ENCODE data around the gene GPR68.
"Not testable (repeated sequence)": the region's sequence is repeated elsewhere in the genome, so short reads cannot be mapped to it uniquely, and the experiment has no call there.

The GPR68 gene

DNA sequence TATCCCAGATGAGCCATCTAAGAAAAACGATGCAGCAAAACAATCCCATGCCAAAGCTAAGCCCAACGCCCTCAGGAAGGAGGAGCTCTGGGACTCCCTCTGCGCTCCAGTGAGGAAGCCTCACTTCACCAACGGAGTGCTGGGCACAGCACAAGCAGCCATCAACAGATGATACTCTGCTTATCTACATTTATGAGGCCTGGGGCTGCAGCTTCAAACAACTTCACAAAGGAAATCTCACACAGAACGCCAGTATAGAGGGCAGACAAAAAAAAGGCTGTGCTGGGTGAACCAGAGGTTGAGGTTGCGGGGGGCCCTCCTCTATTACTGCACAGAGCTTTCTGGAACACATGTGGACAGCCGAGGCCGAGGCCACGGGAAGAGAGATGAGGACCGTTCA is 34.9 kb upstream of the GPR68 start:
- Mint-ChIP-seq H3K27ac (peak overlapping the region in 1 of 2 donors; percentile 78), H3K4me1 (peaks cover 7% of the 10 kb centered on the region), H3K27me3 (no peaks in the 10 kb centered on the region), H3K4me3 (no peak overlapping the region), H3K9me3 (no peaks in the 10 kb centered on the region)
- no peak for DNase-seq
- ATAC-seq: no peak

DNA sequence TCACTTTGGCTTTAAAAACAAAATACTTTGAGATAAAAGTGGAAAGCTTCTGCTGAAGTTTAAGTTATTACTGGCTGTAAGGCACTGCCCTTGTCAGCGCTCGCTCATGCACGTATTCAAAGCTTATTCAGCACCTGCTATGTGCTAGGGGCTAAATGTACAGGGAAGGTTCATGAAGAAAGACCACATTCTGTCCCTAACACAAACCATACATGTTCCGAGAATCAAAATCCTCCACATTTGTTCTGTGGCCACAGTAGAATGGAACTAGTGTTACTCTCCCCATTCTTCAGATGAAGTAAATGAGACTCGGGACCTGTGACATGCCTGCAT is 33.8 kb upstream of the GPR68 start:
- H3K9me3 Mint-ChIP-seq: no peaks in the 10 kb centered on the region
- no peak overlapping the region for H3K27ac Mint-ChIP-seq

DNA sequence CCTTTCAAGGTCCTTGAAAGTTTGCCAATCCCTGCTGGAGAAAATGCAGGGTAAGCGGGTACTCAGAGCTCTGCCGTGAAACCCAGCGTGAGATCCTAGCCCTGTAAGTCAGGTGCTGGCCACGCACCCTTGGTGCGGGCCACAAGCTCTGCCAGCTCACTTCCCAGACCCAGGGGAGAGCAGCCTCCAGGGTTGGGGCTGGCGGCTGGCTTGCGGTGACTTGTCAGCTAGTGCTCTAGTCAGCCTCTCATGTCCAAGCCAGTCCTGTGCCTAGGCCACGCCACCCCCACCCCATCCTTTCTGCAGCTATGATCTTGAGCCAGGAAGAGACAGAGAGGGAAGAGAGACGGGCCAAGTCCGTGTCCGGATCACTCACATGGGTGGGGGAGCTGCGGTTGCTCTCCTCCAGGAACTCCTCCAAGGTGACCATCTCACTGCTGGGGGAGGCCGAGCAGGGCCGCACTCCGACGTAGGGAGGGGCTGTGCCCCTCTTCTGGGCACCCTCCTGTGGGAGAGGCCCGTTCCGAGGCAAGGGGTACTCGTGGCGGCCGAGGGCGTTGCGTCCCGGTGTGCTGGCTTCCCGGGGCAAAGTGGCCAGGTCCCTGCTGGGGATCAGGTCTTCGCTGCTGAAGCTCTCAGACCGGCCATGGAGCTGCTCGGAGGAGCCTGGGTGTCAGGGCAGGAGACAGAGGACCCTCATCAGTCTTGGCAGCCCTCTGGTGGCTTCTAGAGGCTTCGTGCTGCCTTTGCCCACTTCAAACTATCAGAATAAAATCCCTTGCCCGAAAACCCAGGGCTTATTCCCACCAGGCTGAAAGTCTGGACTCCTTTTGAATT is 33.3 kb upstream of the GPR68 start:
- no peak for DNase-seq
- no peaks in the 10 kb centered on the region for H3K9me3 Mint-ChIP-seq
- H3K27ac Mint-ChIP-seq: peak overlapping the region in 1 of 2 donors; percentile 6
- H3K4me1 Mint-ChIP-seq: peaks cover 2% of the 10 kb centered on the region
- no peaks in the 10 kb centered on the region for H3K27me3 Mint-ChIP-seq
- ATAC-seq: no peak
- no peak overlapping the region for H3K4me3 Mint-ChIP-seq

More for the DNA sequence above, 33.8 kb upstream of the GPR68 start:
- H3K4me3 Mint-ChIP-seq: no peak overlapping the region
- ATAC-seq (no peak), DNase-seq (no peak)
- no peaks in the 10 kb centered on the region for H3K27me3 Mint-ChIP-seq
- H3K4me1 Mint-ChIP-seq: peaks cover 6% of the 10 kb centered on the region

DNA sequence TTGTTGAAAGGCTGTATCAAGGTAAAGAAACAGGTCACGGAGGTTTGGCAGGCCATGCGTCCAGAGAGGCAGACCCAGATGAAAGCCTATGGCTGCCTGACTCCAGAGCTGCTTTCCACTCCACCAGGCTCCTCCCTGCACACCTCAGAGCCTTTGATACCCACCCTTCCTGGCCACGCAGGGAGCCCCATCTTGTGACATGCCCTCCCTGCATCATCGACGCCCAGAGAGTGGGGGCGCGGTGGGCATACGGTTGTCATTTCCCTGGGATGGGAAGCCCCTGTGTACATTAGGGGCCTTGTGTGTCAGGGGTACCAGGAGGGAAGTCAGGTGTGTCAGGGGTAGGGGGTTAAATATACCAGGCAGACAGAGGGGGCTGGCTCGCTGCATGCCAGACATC is 30.3 kb upstream of the GPR68 start:
- H3K4me3 Mint-ChIP-seq: no peak overlapping the region
- peaks cover 8% of the 10 kb centered on the region for H3K4me1 Mint-ChIP-seq
- no peak for DNase-seq
- H3K9me3 Mint-ChIP-seq: no peaks in the 10 kb centered on the region
- H3K27me3 Mint-ChIP-seq: no peaks in the 10 kb centered on the region
- no peak for ATAC-seq
- H3K27ac Mint-ChIP-seq: peak overlapping the region; percentile 72 to 84

DNA sequence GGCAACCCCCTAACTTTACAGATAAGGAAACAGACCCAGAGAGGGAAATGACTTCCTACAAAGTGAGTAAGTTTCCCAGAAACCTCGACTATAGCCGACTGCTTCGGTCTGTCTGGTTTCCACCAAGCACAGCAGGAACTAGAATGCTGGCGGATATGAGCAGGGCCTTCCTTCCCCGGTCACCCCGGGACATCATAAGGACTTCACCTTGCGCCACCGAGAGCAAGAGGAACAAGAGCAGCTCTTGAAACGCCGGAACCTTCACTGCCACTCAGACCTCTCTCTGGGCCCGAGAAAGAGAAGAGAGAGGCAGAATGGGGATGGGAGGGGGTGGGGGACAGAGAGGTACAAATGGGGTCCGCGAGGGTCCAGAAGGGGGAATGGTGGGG is 29.4 kb upstream of the GPR68 start:
- ATAC-seq (no peak), DNase-seq (no peak)
- Mint-ChIP-seq H3K27me3 (no peaks in the 10 kb centered on the region), H3K27ac (peak overlapping the region in 1 of 2 donors; percentile 71), H3K4me3 (no peak overlapping the region), H3K9me3 (no peaks in the 10 kb centered on the region), H3K4me1 (peaks cover 8% of the 10 kb centered on the region)

DNA sequence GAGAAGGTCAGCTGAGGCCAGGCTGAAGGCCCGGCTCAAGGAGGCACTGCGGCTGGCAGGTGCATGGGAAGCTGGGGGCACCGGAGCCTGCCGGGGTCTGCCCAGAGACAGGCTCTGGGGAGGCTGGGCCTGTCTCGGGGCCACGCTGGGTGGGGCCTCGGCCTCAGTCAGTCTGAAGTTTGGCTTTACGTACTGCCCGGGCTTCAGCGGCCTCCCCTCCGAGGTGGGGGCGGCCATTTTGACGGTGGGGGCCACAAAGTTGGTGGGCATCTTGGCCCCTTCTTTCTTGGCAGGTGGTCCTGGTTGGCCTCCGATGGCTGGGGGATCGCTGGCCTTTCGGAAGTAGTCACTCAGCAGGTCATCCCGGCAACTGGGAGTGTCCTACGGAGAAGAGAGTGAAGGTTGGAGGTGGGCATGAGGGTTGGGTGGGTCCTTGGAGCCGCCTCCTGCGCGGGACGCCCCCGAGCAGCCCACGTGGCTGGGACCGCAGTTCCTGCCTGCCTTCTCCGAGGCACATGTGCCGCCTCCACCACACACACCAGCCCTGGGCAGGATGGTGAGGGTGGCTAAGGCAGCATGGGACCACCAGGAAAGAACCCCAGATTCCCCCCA is 28.9 kb upstream of the GPR68 start:
- Mint-ChIP-seq H3K4me3 (no peak overlapping the region), H3K27me3 (no peaks in the 10 kb centered on the region), H3K9me3 (no peaks in the 10 kb centered on the region), H3K4me1 (peaks cover 8% of the 10 kb centered on the region), H3K27ac (peak overlapping the region in 1 of 2 donors; percentile 71)
- ATAC-seq (no peak), DNase-seq (no peak)

DNA sequence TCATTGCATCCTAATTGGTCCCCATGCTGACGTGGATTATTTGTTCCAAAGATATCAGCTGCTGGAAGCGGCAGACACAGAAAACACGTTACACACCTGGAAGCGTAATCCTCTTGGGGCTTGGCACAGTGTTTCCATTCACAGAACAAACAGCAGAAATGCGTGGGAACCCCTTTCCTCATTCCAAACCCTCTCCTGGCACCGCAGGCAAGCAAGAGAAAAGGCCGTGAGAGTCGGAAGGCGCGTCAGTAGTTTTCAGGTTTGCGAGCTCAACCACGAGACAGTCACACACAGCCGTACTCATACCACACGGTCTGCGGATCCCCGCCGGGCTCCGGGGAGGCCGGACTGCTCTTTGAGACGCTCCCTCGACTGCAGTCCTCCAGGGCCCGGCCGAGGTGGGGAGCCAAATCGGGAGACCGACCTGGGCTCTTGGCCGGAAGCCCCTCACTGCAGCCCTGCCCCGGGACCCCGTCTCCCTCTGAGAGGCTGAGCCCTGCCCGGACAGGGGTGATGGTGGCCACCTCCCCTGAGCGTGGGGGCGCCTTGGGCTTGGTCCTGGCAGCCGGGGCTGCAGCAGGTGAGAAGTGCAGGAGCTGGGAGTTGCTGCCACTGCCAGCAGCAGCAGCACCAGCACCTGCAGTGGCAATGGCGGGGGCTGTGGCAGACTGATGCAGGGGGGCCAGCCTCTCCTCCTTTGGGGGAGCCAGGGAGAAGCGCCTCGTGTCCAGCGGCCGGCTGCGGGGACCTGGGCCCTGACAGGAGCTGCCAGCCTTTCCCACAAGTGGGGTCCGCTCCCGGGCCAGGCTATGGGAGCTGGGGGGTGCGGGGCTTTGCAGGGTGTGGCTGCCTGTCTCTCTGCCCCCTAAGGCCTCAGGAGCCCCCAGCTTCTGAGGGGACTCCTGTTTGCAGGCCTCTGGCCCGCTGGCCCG is 28.1 kb upstream of the GPR68 start:
- no peaks in the 10 kb centered on the region for H3K9me3 Mint-ChIP-seq
- no peaks in the 10 kb centered on the region for H3K27me3 Mint-ChIP-seq
- peaks cover 14% of the 10 kb centered on the region for H3K4me1 Mint-ChIP-seq
- DNase-seq (no peak), ATAC-seq (no peak)
- H3K27ac Mint-ChIP-seq: no peak overlapping the region
- no peak overlapping the region for H3K4me3 Mint-ChIP-seq

DNA sequence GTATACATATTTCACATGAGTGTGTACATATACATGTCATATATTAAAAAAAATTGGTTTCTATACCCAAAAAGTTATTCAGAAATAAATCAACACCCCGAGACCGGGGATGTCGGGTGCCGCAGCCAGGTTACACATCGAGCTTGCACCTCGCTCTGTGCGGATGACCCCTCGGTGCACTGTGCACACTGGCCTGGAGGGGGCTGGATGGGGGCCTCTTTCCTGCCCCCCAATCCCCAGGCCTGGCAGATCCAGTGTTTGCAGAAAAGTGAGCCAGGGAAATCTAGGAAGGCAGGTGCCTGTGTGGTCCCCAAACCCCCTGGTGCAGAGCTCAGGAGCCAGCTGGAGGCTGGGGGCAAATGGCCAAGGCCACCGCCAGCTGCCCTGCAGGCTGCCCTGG is 27.1 kb upstream of the GPR68 start:
- ATAC-seq (no peak), DNase-seq (no peak)
- H3K27ac Mint-ChIP-seq: peak overlapping the region; percentile 46 to 92
- H3K4me3 Mint-ChIP-seq: no peak overlapping the region
- no peaks in the 10 kb centered on the region for H3K27me3 Mint-ChIP-seq
- H3K9me3 Mint-ChIP-seq: no peaks in the 10 kb centered on the region
- peaks cover 19% of the 10 kb centered on the region for H3K4me1 Mint-ChIP-seq

DNA sequence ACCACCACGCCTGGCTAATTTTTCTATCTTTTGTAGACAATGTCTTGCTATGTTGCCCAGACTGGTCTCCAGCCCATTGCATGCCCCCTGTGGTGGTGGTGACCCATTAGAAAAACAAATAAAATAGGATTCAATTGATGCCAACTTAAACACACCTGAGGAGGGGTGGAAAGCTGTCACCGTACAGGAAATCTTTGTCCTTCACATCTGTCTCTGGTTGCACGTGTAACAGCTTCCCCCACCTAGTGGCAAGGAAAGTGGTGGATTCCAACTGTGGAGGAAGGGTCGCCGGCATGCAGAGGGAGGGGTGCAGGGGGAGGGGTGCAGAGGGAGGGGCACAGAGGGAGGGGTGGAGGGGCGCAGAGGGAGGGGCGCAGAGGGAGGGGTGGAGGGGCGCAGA is 26.1 kb upstream of the GPR68 start:
- Mint-ChIP-seq H3K9me3 (no peaks in the 10 kb centered on the region), H3K4me3 (no peak overlapping the region), H3K27me3 (no peaks in the 10 kb centered on the region)

DNA sequence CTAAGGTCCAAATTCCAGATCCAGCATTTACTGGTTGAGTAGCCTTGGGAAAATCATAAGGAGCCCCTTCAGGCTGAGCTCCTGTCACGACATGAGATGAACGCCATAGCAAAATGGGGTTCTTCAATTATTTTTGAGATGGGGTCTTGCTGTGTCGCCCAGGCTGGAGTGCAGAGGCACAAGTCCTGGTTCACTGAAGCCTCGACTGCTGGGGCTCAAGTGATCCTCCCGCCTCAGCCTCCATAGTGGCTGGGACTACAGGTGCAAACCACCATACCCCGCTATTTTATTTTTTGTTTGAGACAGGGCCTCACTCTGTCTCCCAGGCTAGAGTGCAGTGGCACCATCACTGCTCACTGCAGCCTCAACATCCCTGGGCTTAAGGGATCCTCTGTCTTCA is 25.7 kb upstream of the GPR68 start:
- Mint-ChIP-seq H3K4me1 (peaks cover 29% of the 10 kb centered on the region), H3K27ac (no peak overlapping the region), H3K4me3 (no peak overlapping the region), H3K27me3 (no peaks in the 10 kb centered on the region), H3K9me3 (no peaks in the 10 kb centered on the region)
- DNase-seq: no peak
- ATAC-seq: no peak

More for the DNA sequence above, 26.1 kb upstream of the GPR68 start:
- DNase-seq (no peak), ATAC-seq (no peak)
- Mint-ChIP-seq H3K27ac (peak overlapping the region in 1 of 2 donors; percentile 39), H3K4me1 (peaks cover 25% of the 10 kb centered on the region)

DNA sequence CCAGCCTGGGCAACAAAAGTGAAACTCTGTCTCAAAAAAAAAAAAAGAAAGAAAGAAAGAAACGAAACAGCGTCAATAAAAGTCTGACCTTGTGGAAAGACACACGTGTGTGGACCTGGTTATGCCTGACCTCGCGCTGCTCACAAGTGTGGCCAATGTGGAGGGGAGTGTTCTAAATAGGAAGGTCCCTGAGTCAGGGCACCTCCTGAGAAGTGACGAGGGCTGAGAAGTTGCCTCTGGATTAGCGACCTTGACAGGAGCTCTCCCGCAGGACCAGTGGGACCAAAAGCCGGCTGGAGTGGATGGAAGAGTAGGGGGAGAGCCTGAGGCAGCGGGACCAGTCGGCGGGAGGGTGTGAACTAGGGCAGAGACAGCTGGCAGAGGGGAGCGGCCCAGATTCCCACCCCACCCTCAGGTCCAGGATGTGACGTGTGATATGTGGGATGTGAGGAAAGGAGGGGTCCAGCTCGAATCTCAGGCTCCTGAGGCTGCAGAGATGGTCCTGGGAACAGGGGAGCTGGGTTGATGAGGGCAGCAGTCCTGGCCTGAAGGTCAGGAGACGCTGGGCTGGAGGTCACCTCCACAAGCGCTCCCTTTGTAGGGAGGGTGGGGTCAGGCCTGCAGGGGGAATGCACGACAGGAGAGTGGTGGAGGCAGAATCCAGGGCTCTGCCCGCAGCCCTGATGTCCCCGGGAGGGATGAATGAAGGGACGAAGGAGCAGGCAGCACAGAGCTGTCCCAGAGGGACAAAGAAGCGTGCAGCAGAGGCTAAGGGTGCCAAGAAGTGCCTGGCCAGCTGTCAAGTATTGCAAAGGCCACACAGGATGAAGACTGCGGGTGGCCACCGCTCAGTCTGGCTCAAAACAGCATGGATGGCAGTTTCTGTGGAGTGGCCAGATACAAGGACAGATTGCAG is 24.8 kb upstream of the GPR68 start:
- H3K9me3 Mint-ChIP-seq: no peaks in the 10 kb centered on the region
- H3K27me3 Mint-ChIP-seq: no peaks in the 10 kb centered on the region
- DNase-seq: no peak
- no peak overlapping the region for H3K4me3 Mint-ChIP-seq
- H3K27ac Mint-ChIP-seq: peak overlapping the region in 1 of 2 donors; percentile 85
- peaks cover 37% of the 10 kb centered on the region for H3K4me1 Mint-ChIP-seq
- ATAC-seq: no peak

DNA sequence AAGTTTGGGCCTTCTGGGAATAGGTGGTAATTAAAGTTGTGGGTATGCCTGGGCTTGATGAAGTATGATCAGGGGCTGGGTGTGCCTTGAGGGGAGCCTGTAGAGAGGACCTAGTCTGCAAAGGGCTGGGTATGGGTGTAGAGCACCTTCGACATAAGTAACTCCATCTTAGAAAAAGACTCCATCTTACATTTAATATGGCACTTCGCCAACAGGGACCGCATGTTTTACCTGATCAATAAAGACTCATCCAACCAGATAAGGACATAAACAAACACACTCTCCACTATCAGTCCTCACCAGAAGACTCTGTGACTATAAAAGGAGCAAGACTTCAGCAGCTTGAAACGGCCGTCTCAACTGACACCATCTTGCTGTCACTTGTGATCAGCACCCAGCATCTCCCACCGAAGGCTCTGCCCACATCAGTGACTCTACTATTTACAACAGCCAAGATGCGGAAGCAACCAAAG is 23.5 kb upstream of the GPR68 start:
- ATAC-seq (no peak), DNase-seq (no peak)
- Mint-ChIP-seq H3K27ac (peak overlapping the region in 1 of 2 donors; percentile 38), H3K9me3 (no peaks in the 10 kb centered on the region), H3K4me3 (no peak overlapping the region), H3K4me1 (peaks cover 49% of the 10 kb centered on the region), H3K27me3 (no peaks in the 10 kb centered on the region)

DNA sequence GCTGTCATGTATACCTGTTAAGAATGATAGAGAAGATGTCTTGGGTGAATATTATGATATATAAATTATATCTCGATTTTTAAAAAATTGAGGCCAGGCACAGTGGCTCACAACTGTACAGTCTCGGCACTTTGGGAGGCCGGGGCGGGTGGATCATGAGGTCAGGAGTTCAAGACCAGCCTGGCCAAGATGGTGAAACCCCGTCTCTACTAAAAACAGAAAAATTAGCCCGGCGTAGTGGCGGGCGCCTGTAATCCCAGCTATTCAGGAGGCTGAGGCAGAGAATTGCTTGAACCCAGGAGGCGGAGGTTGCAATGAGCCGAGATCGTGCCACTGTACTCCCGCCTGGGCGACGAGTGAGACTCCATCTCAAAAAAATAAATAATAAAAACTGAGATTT is 21.8 kb upstream of the GPR68 start:
- H3K4me3 Mint-ChIP-seq, DNase-seq, ATAC-seq, H3K27me3 Mint-ChIP-seq, H3K9me3 Mint-ChIP-seq, H3K27ac Mint-ChIP-seq: not testable (repeated sequence)
- H3K4me1 Mint-ChIP-seq: peaks cover 59% of the 10 kb centered on the region

DNA sequence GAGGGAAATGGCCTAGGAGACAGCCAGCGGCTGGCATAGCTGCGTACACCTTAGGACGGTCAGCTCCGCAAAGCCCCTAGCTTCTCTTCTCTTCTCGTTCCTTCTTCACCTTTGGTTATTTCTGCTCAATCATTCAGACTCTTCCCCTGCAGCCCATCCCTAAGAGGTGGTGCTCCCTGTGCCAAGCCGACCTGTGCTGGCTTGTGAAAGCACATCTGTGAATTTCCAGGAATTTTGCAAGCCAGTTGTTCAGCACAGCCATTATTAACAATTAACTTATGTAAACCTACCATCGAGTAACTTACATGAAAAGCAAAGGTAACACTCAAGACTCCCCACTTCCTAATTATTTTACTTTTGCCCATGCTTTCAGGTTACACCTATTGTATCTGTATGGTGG is 20.9 kb upstream of the GPR68 start:
- H3K4me3 Mint-ChIP-seq: peak overlapping the region; percentile 30 to 77
- ATAC-seq (no peak), DNase-seq (no peak)
- peaks cover 67% of the 10 kb centered on the region for H3K4me1 Mint-ChIP-seq
- no peaks in the 10 kb centered on the region for H3K27me3 Mint-ChIP-seq
- H3K9me3 Mint-ChIP-seq: peaks cover 0 to 4% of the 10 kb centered on the region in 2 donors
- no peak overlapping the region for H3K27ac Mint-ChIP-seq

All from stimulated activated naive CD8-positive, alpha-beta T cell treated with anti-CD3 and anti-CD28 coated beads, Interleukin-15, amount 100 ng/mL, for 72 hours (primary cell).